Measurements from ENCODE around the gene ARHGEF25.
"Not testable (repeated sequence)": the region's sequence is repeated elsewhere in the genome, so short reads cannot be mapped to it uniquely, and the experiment has no call there.

The ARHGEF25 gene

DNA sequence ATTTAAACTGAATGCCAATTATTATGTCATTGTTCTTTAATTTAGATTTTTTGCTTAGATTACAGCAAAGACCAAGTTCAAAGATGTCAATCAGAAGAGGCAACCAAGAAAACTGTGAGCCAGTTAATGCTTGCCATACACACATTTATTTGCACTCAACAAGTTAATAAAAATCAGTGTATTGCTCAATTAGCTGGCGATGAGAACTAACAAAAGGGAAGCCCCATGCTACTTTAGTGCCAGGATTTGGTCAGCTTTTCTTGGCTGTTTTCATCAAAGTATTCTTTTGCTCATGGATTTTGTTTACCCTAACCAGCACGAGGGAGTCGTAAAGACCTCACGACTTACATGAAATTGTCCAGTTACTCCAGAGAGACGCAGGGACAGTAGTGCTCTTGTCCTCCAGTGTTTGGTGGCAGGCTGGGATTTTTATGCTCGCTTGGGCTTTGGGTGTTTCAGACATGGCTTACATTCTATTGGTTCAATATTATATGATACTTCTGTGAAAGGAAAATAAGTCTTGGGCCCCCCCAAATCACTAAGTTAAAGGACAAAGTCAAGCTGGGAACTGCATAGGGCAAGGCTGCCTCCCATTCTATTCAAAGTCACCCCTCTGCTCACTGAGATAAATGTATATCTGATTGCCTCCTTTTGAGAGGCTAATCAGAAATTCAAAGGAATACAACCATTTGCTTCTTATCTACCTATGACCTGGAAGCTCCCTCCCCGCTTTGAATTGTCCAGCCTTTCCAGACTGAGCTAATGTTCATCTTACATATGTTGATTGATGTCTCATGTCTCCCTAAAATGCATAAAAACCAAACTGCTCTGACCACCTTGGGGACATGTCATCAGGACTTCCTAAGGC, 29.2 kb downstream of the ARHGEF25 start:
- no peak for DNase-seq

GRCh38 chr12:57641699-57642442, 30.6 kb downstream of the ARHGEF25 start:
- DNase-seq = no peak

- DNase-seq = not testable (repeated sequence)
Observed at GRCh38 chr12:57645990-57646658, 34.9 kb downstream of the ARHGEF25 start.

DNA sequence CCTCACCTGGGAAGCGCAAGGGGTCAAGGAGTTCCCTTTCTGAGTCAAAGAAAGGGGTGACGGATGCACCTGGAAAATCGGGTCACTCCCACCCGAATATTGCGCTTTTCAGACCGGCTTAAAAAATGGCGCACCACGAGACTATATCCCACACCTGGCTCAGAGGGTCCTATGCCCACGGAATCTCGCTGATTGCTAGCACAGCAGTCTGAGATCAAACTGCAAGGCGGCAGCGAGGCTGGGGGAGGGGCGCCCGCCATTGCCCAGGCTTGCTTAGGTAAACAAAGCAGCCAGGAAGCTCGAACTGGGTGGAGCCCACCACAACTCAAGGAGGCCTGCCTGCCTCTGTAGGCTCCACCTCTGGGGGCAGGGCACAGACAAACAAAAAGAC, 35.4 kb downstream of the ARHGEF25 start:
- DNase-seq = not testable (repeated sequence)

DNA sequence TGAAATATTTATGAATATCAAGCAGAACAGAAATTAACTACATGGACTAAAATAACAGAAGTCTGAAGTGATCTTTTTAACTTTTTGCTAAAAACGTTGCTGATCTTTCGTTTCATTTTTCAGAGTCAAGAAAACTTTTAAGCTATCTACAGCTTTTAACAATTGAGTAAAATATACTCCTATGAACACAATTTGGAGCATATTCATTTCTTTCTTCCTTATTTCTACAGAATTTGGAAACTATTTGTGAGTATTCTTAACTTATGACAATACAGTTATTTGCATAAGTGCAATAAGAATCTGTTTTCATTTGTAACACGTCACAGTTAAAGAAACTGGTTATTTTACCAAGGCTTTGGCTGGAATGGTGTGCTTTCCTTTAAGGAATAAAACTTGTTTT, 42.8 kb downstream of the ARHGEF25 start:
- no peak for DNase-seq

DNA sequence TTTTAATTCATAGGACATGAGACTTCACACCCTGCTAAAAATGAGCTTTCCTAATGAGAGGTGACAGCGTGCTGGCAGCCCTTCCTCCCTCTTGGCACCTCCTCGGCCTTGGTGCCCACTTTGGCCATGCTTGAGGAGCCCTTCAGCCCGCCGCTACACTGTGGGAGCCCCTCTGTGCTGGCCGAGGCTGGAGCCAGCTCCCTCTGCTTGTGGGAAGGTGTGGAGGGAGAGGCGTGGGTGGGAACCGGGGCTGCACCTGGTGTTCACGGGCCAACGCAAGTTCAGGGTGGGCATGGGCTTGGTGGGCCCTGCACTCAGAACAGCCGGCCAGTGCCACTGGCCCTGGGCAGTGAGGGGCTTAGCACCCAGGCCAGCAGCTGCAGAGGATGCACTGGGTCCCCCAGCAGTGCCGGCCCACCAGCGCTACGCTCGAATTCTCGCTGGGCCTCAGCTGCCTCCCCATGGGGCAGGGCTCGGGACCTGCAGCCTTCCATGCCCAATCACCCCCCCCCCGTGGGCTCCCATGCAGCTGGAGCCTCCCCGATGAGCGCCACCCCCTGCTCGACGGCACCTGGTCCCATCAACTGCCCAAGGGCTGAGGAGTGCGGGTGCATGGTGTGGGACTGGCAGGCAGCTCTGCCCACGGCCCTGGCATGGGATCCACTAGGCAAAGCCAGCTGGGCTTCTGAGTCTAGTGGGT, 44.5 kb downstream of the ARHGEF25 start:
- DNase-seq = no peak

DNA sequence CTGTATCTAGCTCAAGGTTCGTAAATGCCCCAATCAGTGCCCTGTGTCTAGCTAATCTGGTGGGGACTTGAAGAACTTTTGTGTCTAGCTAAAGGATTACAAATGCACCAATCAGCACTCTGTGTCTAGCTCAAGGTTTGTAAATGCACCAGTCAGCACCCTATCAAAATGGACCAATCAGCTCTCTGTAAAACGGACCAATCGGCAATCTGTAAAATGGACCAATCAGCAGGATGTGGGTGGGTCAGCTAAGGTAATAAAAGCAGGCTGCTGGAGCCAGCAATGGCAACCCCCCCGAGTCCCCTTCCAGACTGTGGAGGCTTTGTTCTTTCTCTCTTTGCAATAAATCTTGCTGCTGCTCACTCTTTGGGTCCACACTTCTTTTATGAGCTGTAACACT, 45.2 kb downstream of the ARHGEF25 start:
- not testable (repeated sequence) for DNase-seq

- DNase-seq = no peak
Observed at GRCh38 chr12:57657744-57658143, 46.5 kb downstream of the ARHGEF25 start.

- DNase-seq = no peak
Observed at GRCh38 chr12:57658890-57659289, 47.7 kb downstream of the ARHGEF25 start.

- no peak for DNase-seq
Observed at GRCh38 chr12:57661376-57661775, 50.1 kb downstream of the ARHGEF25 start.

- DNase-seq = not testable (repeated sequence)
Observed at GRCh38 chr12:57665066-57665820, 54.0 kb downstream of the ARHGEF25 start.

All from stimulated activated CD4-positive, alpha-beta T cell treated with anti-CD3 and anti-CD28 coated beads, Interleukin-1b, Interleukin-23, amount 100 ng/mL, for 48 hours (primary cell).